GM21529 (cell line): Measurements from ENCODE around the gene AARSD1.
"Not testable (repeated sequence)": the region's sequence is repeated elsewhere in the genome, so short reads cannot be mapped to it uniquely, and the experiment has no call there.

Experiments used
- ATAC-seq: cut with Tn5 transposase; IDR thresholded peaks from one replicate; pipeline ENCODE4 v1.9.1; 2021; ENCODE audit not compliant: unreplicated experiment

Gene AARSD1

GRCh38 chr17:42920106-42920900 lies 44.0 kb downstream of the AARSD1 start:
- no peak for ATAC-seq

- ATAC-seq: not testable (repeated sequence)
Measured at GRCh38 chr17:42919522-42920077, 44.7 kb downstream of the AARSD1 start.

GRCh38 chr17:42918902-42919521 lies 45.2 kb downstream of the AARSD1 start:
- no peak for ATAC-seq

GRCh38 chr17:42917236-42917603 lies 47.0 kb downstream of the AARSD1 start:
- ATAC-seq: no peak

GRCh38 chr17:42916388-42917235 lies 47.6 kb downstream of the AARSD1 start:
- ATAC-seq: not testable (repeated sequence)

- ATAC-seq: not testable (repeated sequence)
Measured at GRCh38 chr17:42915288-42915687, 49.0 kb downstream of the AARSD1 start.

- no peak for ATAC-seq
Measured at GRCh38 chr17:42913981-42914617, 50.2 kb downstream of the AARSD1 start.

- no peak for ATAC-seq
Measured at GRCh38 chr17:42913522-42913921, 50.7 kb downstream of the AARSD1 start.

GRCh38 chr17:42908872-42909700 lies 55.2 kb downstream of the AARSD1 start:
- no peak for ATAC-seq

GRCh38 chr17:42906772-42907446 lies 57.3 kb downstream of the AARSD1 start:
- no peak for ATAC-seq

GRCh38 chr17:42904110-42904469 lies 60.2 kb downstream of the AARSD1 start:
- no peak for ATAC-seq

GRCh38 chr17:42901535-42902229 lies 62.6 kb downstream of the AARSD1 start:
- ATAC-seq: no peak
